Activated T-cell treated with anti-CD3 and anti-CD28 coated beads for 1 hour (primary cell): Measurements from ENCODE around the gene LDB2.

Source experiments
- DNase-seq: peaks from one replicate; pipeline ENCODE4 v3.0.0-alpha.2; 2020; ENCODE audit warnings: low read depth

Gene LDB2

GRCh38 chr4:16483540-16483939, 414.9 kb downstream of the LDB2 start:
- no peak for DNase-seq

GRCh38 chr4:16480011-16480410, 418.4 kb downstream of the LDB2 start:
- no peak for DNase-seq

GRCh38 chr4:16472537-16472936, 425.9 kb downstream of the LDB2 start:
- DNase-seq = no peak

- DNase-seq = no peak
These were observed 431.4 kb downstream of the LDB2 start for GRCh38 chr4:16467061-16467460.

GRCh38 chr4:16466581-16466980, 431.9 kb downstream of the LDB2 start:
- no peak for DNase-seq

- DNase-seq = no peak
These were observed 433.8 kb downstream of the LDB2 start for GRCh38 chr4:16464651-16465050.

- DNase-seq = no peak
These were observed 435.8 kb downstream of the LDB2 start for GRCh38 chr4:16462656-16463055.

GRCh38 chr4:16461362-16461761, 437.1 kb downstream of the LDB2 start:
- DNase-seq = no peak

- no peak for DNase-seq
These were observed 440.5 kb downstream of the LDB2 start for GRCh38 chr4:16457944-16458343.
